A549 (cell line): Measurements from ENCODE around the gene C11orf58. TPM values are rescaled to one million over a fixed set of nuclear protein-coding genes. Genes with fewer than 3 reads are reported as not detected.

Experiments
- ATAC-seq, 2 experiments: fragments of 200-7000 bp in 1 of 2; fragments of >200 bp in 1 of 2; cut with Nextera tagmentation in 1 of 2; cut with Tn5 transposase in 1 of 2; 3 replicates each; pipeline versions ENCODE4 v1.8.0 to v1.9.1; 2018 to 2020; ENCODE audit warnings: mild to moderate bottlenecking in 1 of 2, moderate library complexity in 1 of 2
- CTCF ChIA-PET: fragments of 300-600 bp; sonication (Branson Sonifier 250); formaldehyde crosslinking; extraction: SDS; loops from one replicate; lab custom pipeline; 2021; ENCODE audit warnings: antibody characterized with exemption, inconsistent platforms; lab: Yijun Ruan, JAX
- POLR2A ChIA-PET: fragments of 350-600 bp; formaldehyde crosslinking; extraction: SDS; loops from one replicate; lab custom pipeline; 2021; ENCODE audit warnings: antibody characterized with exemption, inconsistent platforms; lab: Yijun Ruan, JAX
- DNase-seq, 2 experiments: peaks; one replicate each; pipeline versions ENCODE4 v3.0.0 to v3.0.0-alpha.2; 2011 to 2016; ENCODE audit warnings: low read depth in 1 of 2, low spot score in 1 of 2
- FAIRE-seq: peaks from 2 replicates; lab custom pipeline; 2011; peaks lifted over from hg19 to GRCh38; lab: Jason Lieb, UNC
- H3K27ac ChIP-seq, 2 experiments: fragments of >200 bp; sonication (Bioruptor Twin); formaldehyde crosslinking; 3 replicates each; pipeline ENCODE4 v1.5.1; 2016 to 2017
- H3K4me1 ChIP-seq: fragments of >200 bp; sonication (Bioruptor Twin); formaldehyde crosslinking; 3 replicates; pipeline ENCODE4 v1.6.1; 2016
- H3K4me2 ChIP-seq: fragments of >200 bp; sonication (Bioruptor Twin); formaldehyde crosslinking; 3 replicates; pipeline ENCODE4 v1.6.1; 2016
- H3K4me3 ChIP-seq: fragments of >200 bp; sonication (Bioruptor Twin); formaldehyde crosslinking; 3 replicates; pipeline ENCODE4 v1.5.1; 2016
- H3K9me3 ChIP-seq: fragments of >200 bp; sonication (Bioruptor Twin); formaldehyde crosslinking; 3 replicates; pipeline ENCODE4 v1.6.1; 2016
- BCL3 ChIP-seq: fragments of >200 bp; sonication (Bioruptor Twin); formaldehyde crosslinking; IDR thresholded peaks from 3 replicates; pipeline ENCODE4 v1.6.1; 2016
- CBX2 ChIP-seq: fragments of 200-600 bp; sonication (generic); IDR thresholded peaks from 2 replicates; pipeline ENCODE4 v1.6.1; 2016; ENCODE audit warnings: low read depth, mild to moderate bottlenecking, borderline replicate concordance
- EHMT2 ChIP-seq: fragments of 200-600 bp; sonication (generic); IDR thresholded peaks from 2 replicates; pipeline ENCODE4 v1.6.1; 2016; ENCODE audit warnings: antibody characterized with exemption, low read depth, mild to moderate bottlenecking, moderate library complexity
- FOSL2 ChIP-seq, 2 experiments: fragments of 450-650 bp in 1 of 2; fragments of >200 bp in 1 of 2; sonication (Bioruptor Twin) in 1 of 2; formaldehyde crosslinking; IDR thresholded peaks; 2 replicates each; pipeline versions ENCODE4 v1.5.0 to v1.6.1; 2016 to 2020; ENCODE audit warnings: mild to moderate bottlenecking in 1 of 2, moderate library complexity in 1 of 2
- HEYL ChIP-seq: fragments of 250-450 bp; sonication (Bioruptor Pico); IDR thresholded peaks from 2 replicates; pipeline ENCODE4 v1.8.0; 2021; ENCODE audit warnings: mild to moderate bottlenecking, moderate library complexity
- HMGXB4 ChIP-seq: fragments of 250-450 bp; sonication (Bioruptor Pico); IDR thresholded peaks from 2 replicates; pipeline ENCODE4 v1.5.0; 2021; ENCODE audit warnings: mild to moderate bottlenecking, moderate library complexity, borderline replicate concordance
- MAFK ChIP-seq: fragments of 450-650 bp; IDR thresholded peaks from 2 replicates; pipeline ENCODE4 v1.6.1; 2014; ENCODE audit not compliant: partially characterized antibody
- MYC ChIP-seq: IDR thresholded peaks from 2 replicates; pipeline ENCODE4 v1.6.1; 2012; ENCODE audit warnings: mild to moderate bottlenecking, inconsistent platforms, low read length, improper control_type of control experiment, borderline replicate concordance
- PBX3 ChIP-seq: IDR thresholded peaks from 2 replicates; pipeline ENCODE4 v1.6.1; 2012
- PHF8 ChIP-seq: fragments of 200-600 bp; sonication (generic); IDR thresholded peaks from 2 replicates; pipeline ENCODE4 v1.6.1; 2016; ENCODE audit warnings: low read depth, mild to moderate bottlenecking, antibody characterized with exemption, moderate library complexity, borderline replicate concordance
- POLR2A ChIP-seq: IDR thresholded peaks from 2 replicates; pipeline ENCODE4 v1.6.1; 2012; ENCODE audit warnings: mild to moderate bottlenecking, low read length
- POLR2AphosphoS2 ChIP-seq: conservative IDR thresholded peaks from 2 replicates; pipeline ENCODE4 v1.6.1; 2012; ENCODE audit warnings: low read length, improper control_type of control experiment, inconsistent platforms
- TP53 ChIP-seq: fragments of 250-450 bp; sonication (Bioruptor Pico); IDR thresholded peaks from 2 replicates; pipeline ENCODE4 v1.5.0; 2021; ENCODE audit warnings: mild to moderate bottlenecking, moderate library complexity
- ZNF302 ChIP-seq: fragments of 250-450 bp; sonication (Bioruptor Pico); IDR thresholded peaks from 2 replicates; pipeline ENCODE4 v1.9.0; 2021; ENCODE audit warnings: inconsistent platforms, mild to moderate bottlenecking, moderate library complexity
- WGBS: methylation state at CpG from one replicate; pipeline ENCODE4 v1.1.6; 2017; ENCODE audit errors: missing lambda C conversion rate; 5-methylcytosine and 5-hydroxymethylcytosine counted together
- polyA plus RNA-seq, 4 experiments: library from polyadenylated mRNA; depleted of rRNA in 3 of 4; stranded (reverse); fragments of >200 nt; fragmentation: RNase III in 1 of 4; extraction: RNeasy Plus Mini Kit Qiagen cat#74134 plus additional on column Dnase treatment in 1 of 4; gene quantifications; 2 replicates in 3 of 4; 3 replicates in 1 of 4; pipeline ENCODE4 v1.2.3, GENCODE V29; 2011 to 2017
- TF ChIP-seq, protein P1 (sequence below): fragments of 150-350 bp; IDR thresholded peaks from 2 replicates; pipeline ENCODE4 v1.6.1; 2014; ENCODE audit warnings: low read depth, mild to moderate bottlenecking, low read length
- TF ChIP-seq, protein P2 (sequence below): IDR thresholded peaks from 2 replicates; pipeline ENCODE4 v1.6.1; 2012
- TF ChIP-seq, protein P3 (sequence below): fragments of 200-600 bp; sonication (generic); IDR thresholded peaks from 2 replicates; pipeline ENCODE4 v1.6.1; 2016; ENCODE audit warnings: antibody characterized with exemption, mild to moderate bottlenecking, moderate library complexity
- TF ChIP-seq, protein P4 (sequence below): fragments of >200 bp; sonication (Bioruptor Twin); formaldehyde crosslinking; IDR thresholded peaks from 3 replicates; pipeline ENCODE4 v1.5.1; 2016
- TF ChIP-seq, protein P5 (sequence below): fragments of 450-650 bp; IDR thresholded peaks from 2 replicates; pipeline ENCODE4 v1.6.1; 2014; ENCODE audit warnings: antibody characterized with exemption

C11orf58 gene
- polyA plus RNA-seq, 2 of the 4 experiments (the other 2 are of a cell fraction): 342 to 467 TPM

DNA sequence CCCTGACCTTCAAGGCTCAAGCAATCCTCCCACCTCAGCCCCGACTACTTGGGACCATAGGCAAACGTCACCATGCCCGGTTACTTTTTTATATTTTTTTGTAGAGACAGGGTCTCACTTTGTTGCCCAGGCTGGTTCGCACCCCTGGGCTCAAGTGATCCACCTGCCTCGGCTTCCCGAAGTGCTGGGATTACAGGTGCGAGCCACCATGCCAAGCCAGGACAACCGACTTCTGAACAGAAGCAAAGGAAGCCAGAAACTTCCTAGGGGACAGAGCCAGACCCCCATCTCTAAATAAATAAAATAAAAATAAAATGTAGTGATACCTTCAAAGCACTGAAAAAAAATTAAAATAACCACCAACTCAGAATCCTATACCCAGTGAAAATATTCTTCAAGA, 26.4 kb downstream of the C11orf58 start:
- Histone ChIP-seq H3K9me3 (no peaks in the 10 kb centered on the region), H3K4me3 (no peak overlapping the region), H3K27ac (no peak overlapping the region), H3K4me1 (no peaks in the 10 kb centered on the region), H3K4me2 (no peak overlapping the region)
- 75% methylated on average over 8 of the region's 8 CpGs for WGBS
- no peak for TF ChIP-seq TP53 (CRISPR knock-in tag)
- TF ChIP-seq CBX2: no peak
- TF ChIP-seq BCL3: no peak
- TF ChIP-seq, protein P1, sequence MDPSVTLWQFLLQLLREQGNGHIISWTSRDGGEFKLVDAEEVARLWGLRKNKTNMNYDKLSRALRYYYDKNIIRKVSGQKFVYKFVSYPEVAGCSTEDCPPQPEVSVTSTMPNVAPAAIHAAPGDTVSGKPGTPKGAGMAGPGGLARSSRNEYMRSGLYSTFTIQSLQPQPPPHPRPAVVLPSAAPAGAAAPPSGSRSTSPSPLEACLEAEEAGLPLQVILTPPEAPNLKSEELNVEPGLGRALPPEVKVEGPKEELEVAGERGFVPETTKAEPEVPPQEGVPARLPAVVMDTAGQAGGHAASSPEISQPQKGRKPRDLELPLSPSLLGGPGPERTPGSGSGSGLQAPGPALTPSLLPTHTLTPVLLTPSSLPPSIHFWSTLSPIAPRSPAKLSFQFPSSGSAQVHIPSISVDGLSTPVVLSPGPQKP: no peak
- no peak for TF ChIP-seq POLR2AphosphoS2
- TF ChIP-seq POLR2A: no peak
- TF ChIP-seq, protein P2, sequence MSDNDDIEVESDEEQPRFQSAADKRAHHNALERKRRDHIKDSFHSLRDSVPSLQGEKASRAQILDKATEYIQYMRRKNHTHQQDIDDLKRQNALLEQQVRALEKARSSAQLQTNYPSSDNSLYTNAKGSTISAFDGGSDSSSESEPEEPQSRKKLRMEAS: no peak
- no peak for TF ChIP-seq FOSL2 (IDR thresholded peaks at IDR 0.05)
- TF ChIP-seq FOSL2 (CRISPR knock-in tag; IDR thresholded peaks at IDR 0.05): no peak
- TF ChIP-seq, protein P3, sequence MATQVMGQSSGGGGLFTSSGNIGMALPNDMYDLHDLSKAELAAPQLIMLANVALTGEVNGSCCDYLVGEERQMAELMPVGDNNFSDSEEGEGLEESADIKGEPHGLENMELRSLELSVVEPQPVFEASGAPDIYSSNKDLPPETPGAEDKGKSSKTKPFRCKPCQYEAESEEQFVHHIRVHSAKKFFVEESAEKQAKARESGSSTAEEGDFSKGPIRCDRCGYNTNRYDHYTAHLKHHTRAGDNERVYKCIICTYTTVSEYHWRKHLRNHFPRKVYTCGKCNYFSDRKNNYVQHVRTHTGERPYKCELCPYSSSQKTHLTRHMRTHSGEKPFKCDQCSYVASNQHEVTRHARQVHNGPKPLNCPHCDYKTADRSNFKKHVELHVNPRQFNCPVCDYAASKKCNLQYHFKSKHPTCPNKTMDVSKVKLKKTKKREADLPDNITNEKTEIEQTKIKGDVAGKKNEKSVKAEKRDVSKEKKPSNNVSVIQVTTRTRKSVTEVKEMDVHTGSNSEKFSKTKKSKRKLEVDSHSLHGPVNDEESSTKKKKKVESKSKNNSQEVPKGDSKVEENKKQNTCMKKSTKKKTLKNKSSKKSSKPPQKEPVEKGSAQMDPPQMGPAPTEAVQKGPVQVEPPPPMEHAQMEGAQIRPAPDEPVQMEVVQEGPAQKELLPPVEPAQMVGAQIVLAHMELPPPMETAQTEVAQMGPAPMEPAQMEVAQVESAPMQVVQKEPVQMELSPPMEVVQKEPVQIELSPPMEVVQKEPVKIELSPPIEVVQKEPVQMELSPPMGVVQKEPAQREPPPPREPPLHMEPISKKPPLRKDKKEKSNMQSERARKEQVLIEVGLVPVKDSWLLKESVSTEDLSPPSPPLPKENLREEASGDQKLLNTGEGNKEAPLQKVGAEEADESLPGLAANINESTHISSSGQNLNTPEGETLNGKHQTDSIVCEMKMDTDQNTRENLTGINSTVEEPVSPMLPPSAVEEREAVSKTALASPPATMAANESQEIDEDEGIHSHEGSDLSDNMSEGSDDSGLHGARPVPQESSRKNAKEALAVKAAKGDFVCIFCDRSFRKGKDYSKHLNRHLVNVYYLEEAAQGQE: no peak
- no peak for TF ChIP-seq PBX3
- TF ChIP-seq, protein P4, sequence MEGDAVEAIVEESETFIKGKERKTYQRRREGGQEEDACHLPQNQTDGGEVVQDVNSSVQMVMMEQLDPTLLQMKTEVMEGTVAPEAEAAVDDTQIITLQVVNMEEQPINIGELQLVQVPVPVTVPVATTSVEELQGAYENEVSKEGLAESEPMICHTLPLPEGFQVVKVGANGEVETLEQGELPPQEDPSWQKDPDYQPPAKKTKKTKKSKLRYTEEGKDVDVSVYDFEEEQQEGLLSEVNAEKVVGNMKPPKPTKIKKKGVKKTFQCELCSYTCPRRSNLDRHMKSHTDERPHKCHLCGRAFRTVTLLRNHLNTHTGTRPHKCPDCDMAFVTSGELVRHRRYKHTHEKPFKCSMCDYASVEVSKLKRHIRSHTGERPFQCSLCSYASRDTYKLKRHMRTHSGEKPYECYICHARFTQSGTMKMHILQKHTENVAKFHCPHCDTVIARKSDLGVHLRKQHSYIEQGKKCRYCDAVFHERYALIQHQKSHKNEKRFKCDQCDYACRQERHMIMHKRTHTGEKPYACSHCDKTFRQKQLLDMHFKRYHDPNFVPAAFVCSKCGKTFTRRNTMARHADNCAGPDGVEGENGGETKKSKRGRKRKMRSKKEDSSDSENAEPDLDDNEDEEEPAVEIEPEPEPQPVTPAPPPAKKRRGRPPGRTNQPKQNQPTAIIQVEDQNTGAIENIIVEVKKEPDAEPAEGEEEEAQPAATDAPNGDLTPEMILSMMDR: no peak
- no peak for TF ChIP-seq HMGXB4 (CRISPR knock-in tag)
- no peak for TF ChIP-seq MYC
- TF ChIP-seq EHMT2: no peak
- TF ChIP-seq, protein P5, sequence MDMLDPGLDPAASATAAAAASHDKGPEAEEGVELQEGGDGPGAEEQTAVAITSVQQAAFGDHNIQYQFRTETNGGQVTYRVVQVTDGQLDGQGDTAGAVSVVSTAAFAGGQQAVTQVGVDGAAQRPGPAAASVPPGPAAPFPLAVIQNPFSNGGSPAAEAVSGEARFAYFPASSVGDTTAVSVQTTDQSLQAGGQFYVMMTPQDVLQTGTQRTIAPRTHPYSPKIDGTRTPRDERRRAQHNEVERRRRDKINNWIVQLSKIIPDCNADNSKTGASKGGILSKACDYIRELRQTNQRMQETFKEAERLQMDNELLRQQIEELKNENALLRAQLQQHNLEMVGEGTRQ: no peak
- no peak for TF ChIP-seq PHF8
- no peak for TF ChIP-seq ZNF302
- no peak for TF ChIP-seq MAFK
- TF ChIP-seq HEYL: no peak
- no peak for ATAC-seq
- no peak for DNase-seq
- CTCF ChIA-PET: interaction anchor here (1.2 to 3.0 kb wide), 3 partner anchors 10 to 23 kb away, joined by 3 to 17 read pairs (median 4); no protein-coding TSS in a partner anchor
- POLR2A ChIA-PET: no interaction called here
- FAIRE-seq: no peak
